SK-N-MC (cell line): Measurements from ENCODE around the gene CAPNS2.

ENCODE experiments used
- DNase-seq: peaks from one replicate; pipeline ENCODE4 v3.0.0-alpha.2; 2011; ENCODE audit warnings: low read depth, low spot score
- H3K27ac ChIP-seq: fragments of 200-600 bp; sonication (generic); 2 replicates; pipeline ENCODE4 v1.5.1; 2016; ENCODE audit warnings: mixed run types
- H3K36me3 ChIP-seq: fragments of 200-600 bp; sonication (generic); 2 replicates; pipeline ENCODE4 v1.6.1; 2017; ENCODE audit warnings: antibody characterized with exemption, low read length, mixed read lengths; ENCODE audit not compliant: insufficient read depth
- H3K4me3 ChIP-seq: fragments of 200-600 bp; sonication (generic); 2 replicates; pipeline ENCODE4 v1.5.1; 2016
- H3K9ac ChIP-seq: fragments of 200-600 bp; sonication (generic); 2 replicates; pipeline ENCODE4 v1.8.0; 2017; ENCODE audit warnings: mixed run types, mixed read lengths; ENCODE audit not compliant: insufficient read length
- H3K9me3 ChIP-seq: fragments of 200-600 bp; sonication (generic); 2 replicates; pipeline ENCODE4 v1.6.1; 2017; ENCODE audit warnings: low read depth, mild to moderate bottlenecking, antibody characterized with exemption, low read length, moderate library complexity, mixed read lengths
- EZH2 ChIP-seq: fragments of 200-600 bp; sonication (generic); IDR thresholded peaks from one replicate; pipeline ENCODE4 v1.6.1; 2017; ENCODE audit warnings: antibody characterized with exemption
- FOXP2 ChIP-seq: optimal IDR thresholded peaks from 2 replicates; pipeline ENCODE3; 2011; ENCODE audit warnings: mild to moderate bottlenecking, moderate library complexity; ENCODE audit not compliant: insufficient read depth; ENCODE audit errors: extremely low read length, control extremely low read depth
- POLR2AphosphoS5 ChIP-seq: IDR thresholded peaks from 2 replicates; pipeline ENCODE4 v1.6.1; 2012; ENCODE audit warnings: mild to moderate bottlenecking, low read depth, low read length, borderline replicate concordance

The CAPNS2 gene

DNA sequence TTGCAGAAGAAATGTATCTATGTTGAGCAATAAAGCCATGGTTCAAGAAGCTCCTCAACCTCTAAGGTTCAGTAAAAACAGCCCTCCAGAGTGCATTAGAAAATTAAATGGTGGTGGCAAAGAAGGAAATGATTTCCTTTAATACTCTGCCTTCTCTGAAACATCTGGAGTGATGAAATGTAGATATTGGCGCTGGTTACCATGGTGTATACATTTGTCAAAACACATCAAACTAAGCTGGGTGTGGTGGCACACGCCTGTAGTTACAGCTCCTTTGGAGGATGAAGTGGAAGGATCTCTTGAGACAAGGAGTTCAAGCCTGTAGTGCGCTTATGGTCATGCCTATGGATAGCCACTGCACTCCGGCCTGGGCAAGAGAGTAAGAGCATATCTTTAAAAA lies 6.0 kb downstream of the CAPNS2 start:
- TF ChIP-seq FOXP2 (no peak), POLR2AphosphoS5 (no peak), EZH2 (no peak)
- Histone ChIP-seq H3K27ac (no peak overlapping the region), H3K9ac (no peak overlapping the region), H3K9me3 (no peaks in the 10 kb centered on the region), H3K4me3 (no peak overlapping the region), H3K36me3 (no peaks in the 10 kb centered on the region)
- no peak for DNase-seq

DNA sequence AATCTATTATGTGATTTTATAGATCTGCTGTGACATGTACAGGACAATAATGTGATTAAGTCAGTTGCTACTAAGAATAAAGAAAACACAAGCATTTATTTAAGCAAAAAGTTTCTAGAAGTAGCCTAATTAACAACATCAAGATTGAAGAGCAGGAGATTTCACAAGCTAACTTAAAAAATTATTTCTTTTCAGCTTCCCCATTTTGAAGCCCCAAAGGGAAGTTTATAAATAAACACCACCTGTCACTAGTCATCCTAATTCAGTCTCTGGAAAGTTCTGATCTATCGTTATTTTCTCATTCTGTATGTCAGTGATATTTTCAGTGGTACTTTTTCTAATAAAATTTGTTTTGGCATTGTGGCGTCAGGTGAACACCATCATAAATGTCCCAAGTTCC lies 8.3 kb downstream of the CAPNS2 start:
- H3K4me3 ChIP-seq, result no peak overlapping the region
- H3K9ac ChIP-seq, result no peak overlapping the region
- no peak overlapping the region for H3K27ac ChIP-seq
- DNase-seq, result no peak
- no peaks in the 10 kb centered on the region for H3K9me3 ChIP-seq
- no peaks in the 10 kb centered on the region for H3K36me3 ChIP-seq
- TF ChIP-seq EZH2 (no peak), POLR2AphosphoS5 (no peak), FOXP2 (no peak)

DNA sequence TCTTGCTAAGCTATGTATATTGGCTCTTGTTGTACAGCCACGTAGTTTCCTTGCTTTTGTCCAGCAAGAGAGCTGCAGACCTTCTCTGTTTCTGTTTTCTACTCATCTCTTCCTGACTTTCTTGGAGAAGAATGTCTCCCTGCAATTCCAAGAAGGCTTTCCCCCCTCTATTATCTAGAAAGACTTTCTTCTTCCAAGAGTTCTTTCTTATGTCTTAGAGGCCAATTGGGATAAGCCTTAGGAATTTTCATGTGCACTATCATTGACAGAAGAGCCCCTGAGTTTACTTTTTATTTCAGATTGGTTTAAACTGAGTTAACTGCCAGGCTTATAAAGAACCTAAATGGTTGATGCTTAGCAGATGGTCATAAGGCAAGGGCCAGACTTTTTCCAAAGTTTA lies 9.0 kb downstream of the CAPNS2 start:
- Histone ChIP-seq H3K36me3 (no peaks in the 10 kb centered on the region), H3K4me3 (no peak overlapping the region), H3K27ac (no peak overlapping the region), H3K9me3 (no peaks in the 10 kb centered on the region), H3K9ac (no peak overlapping the region)
- no peak for TF ChIP-seq POLR2AphosphoS5
- TF ChIP-seq EZH2, result no peak
- no peak for TF ChIP-seq FOXP2
- DNase-seq, result no peak

DNA sequence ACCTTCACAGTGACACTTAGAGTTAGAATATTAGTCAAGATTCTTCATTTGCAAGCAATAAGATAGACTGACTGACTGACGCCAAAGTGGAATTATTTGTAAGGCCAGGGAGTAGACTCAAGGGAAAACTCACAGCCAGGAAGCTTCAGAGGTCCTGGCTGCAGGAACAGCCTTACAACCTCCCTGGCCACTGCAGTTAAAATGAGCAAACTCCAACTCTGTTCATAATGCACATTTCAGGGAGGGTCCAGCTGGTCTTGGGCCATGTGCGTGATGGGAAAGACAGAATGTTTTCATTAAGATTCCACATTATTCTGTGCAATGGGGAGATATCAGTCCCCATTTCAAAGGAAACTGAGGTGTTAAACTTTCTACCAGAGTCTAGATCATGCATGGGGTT lies 9.9 kb downstream of the CAPNS2 start:
- DNase-seq, result no peak
- H3K27ac ChIP-seq, result no peak overlapping the region
- no peak overlapping the region for H3K9ac ChIP-seq
- no peaks in the 10 kb centered on the region for H3K36me3 ChIP-seq
- no peak overlapping the region for H3K4me3 ChIP-seq
- no peaks in the 10 kb centered on the region for H3K9me3 ChIP-seq
- TF ChIP-seq FOXP2, result no peak
- TF ChIP-seq EZH2, result no peak
- TF ChIP-seq POLR2AphosphoS5, result no peak

DNA sequence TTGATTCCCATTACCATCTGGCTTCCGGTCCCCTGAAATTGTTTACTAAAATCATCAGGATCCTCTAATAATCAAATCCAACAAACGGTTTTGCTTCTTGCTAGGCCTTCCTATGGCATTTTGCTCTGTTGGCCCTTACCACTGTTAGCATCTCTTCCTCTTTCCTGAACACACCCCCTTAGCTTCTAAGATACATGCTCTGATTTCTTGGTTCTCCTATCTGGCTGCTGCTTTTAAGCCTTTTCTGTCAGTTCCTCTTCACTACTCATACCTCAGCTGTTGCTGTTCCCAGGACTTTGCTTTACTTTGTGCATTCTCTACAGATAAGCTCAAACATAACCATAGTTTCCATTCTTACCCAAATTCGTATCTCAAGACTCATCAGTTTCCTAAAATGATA lies 11.4 kb downstream of the CAPNS2 start:
- no peaks in the 10 kb centered on the region for H3K9me3 ChIP-seq
- H3K27ac ChIP-seq, result no peak overlapping the region
- TF ChIP-seq POLR2AphosphoS5 (no peak), FOXP2 (no peak), EZH2 (no peak)
- no peaks in the 10 kb centered on the region for H3K36me3 ChIP-seq
- DNase-seq, result no peak
- no peak overlapping the region for H3K9ac ChIP-seq
- H3K4me3 ChIP-seq, result no peak overlapping the region

DNA sequence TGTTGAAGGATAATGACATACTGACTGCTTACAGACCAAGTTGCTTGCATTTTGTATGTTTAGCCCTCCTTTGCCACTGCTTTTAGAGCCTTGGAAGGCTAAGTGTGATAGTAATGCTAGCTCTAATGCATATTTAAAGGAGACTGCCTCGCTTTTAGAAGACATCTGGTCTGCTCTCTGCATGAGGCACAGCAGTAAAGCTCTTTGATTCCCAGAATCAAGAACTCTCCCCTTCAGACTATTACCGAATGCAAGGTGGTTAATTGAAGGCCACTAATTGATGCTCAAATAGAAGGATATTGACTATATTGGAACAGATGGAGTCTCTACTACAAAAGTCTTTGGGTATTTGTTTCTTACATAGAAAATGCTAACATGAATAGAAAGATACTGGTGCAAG lies 19.1 kb downstream of the CAPNS2 start:
- Histone ChIP-seq H3K9me3 (no peaks in the 10 kb centered on the region), H3K27ac (no peak overlapping the region), H3K36me3 (no peaks in the 10 kb centered on the region), H3K4me3 (no peak overlapping the region), H3K9ac (no peak overlapping the region)
- no peak for DNase-seq
- TF ChIP-seq EZH2, result no peak
- no peak for TF ChIP-seq FOXP2
- TF ChIP-seq POLR2AphosphoS5, result no peak

DNA sequence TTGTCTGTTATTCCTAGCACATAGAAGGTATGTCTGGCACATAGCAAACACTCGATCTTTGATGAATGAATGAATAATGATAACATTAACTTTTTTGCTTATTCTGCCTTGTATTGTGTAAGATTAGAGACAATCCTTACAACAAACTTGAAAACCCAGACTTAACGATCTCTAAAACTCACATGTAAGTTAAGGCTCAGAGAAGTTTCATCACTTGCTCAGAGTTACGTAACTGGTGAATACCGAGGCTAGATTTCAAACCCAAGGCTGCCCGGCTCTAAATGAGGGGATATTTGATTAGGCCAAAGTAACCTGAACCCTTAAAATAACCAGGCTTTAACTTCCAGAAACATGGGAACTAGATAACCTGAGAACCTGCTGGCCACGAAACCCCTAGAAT lies 22.3 kb downstream of the CAPNS2 start:
- TF ChIP-seq POLR2AphosphoS5, result no peak
- TF ChIP-seq FOXP2, result no peak
- TF ChIP-seq EZH2, result no peak
- H3K9me3 ChIP-seq, result no peaks in the 10 kb centered on the region
- no peak overlapping the region for H3K27ac ChIP-seq
- DNase-seq, result no peak
- no peaks in the 10 kb centered on the region for H3K36me3 ChIP-seq
- no peak overlapping the region for H3K9ac ChIP-seq
- no peak overlapping the region for H3K4me3 ChIP-seq

DNA sequence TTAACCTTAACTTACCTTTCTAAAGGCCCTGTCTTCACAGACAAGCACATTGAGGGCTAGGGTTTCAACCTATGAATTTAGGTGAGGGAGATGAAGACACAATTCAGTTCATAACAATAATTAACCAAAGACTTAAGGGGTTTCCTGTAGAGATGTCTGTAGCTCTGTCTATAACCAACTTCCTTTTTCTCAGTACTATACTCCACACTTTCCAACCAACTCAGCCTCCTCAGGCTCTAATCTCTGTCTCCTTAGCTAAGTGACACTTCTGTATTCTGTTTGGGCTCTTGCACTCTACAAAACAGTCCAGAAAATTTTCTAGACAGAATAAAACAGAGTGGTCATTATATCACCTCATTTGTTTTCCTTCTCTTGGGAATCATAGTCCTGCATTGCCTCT lies 25.8 kb downstream of the CAPNS2 start:
- no peak for DNase-seq
- Histone ChIP-seq H3K9me3 (no peaks in the 10 kb centered on the region), H3K9ac (no peak overlapping the region), H3K4me3 (no peak overlapping the region), H3K27ac (no peak overlapping the region), H3K36me3 (no peaks in the 10 kb centered on the region)
- no peak for TF ChIP-seq FOXP2
- TF ChIP-seq EZH2, result no peak
- TF ChIP-seq POLR2AphosphoS5, result no peak

DNA sequence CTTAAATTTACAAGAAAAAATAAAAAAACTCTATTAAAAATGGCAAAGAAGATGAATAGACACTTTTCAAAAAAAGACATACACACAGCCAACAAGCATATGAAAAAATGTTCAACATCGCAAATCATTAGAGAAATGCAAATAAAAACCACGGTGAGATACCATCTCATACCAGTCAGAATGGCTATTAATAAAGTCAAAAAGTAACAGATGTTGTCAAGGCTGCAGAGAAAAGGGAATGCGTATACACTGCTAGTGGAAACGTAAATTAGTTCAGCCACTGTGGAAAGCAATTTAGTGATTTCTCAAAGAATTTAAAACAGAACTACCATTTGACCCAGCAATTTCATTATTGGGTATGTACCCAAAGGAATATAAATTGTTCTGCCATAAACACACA lies 31.4 kb downstream of the CAPNS2 start:
- no peak for DNase-seq
- no peak overlapping the region for H3K27ac ChIP-seq

More for the DNA sequence above, 31.4 kb downstream of the CAPNS2 start:
- TF ChIP-seq EZH2 (no peak), FOXP2 (no peak), POLR2AphosphoS5 (no peak)
- Histone ChIP-seq H3K9ac (no peak overlapping the region), H3K9me3 (no peaks in the 10 kb centered on the region), H3K36me3 (no peaks in the 10 kb centered on the region), H3K4me3 (no peak overlapping the region)
